ENCODE measurements around the gene GORASP1.

GORASP1 gene

GRCh38 chr3:39108200-39108710 is 828 bp upstream of the GORASP1 start:
- Histone ChIP-seq H2BK5ac (ENCODE audit: low read depth, low read length, poor library complexity, severe bottlenecking) (no peak overlapping the region), H3K27me3 (ENCODE audit: control insufficient read depth in 1 of 2, insufficient read depth in 1 of 2, low read length in 2 of 2) (no peaks in the 10 kb centered on the region), H2BK15ac (ENCODE audit: low read depth, poor library complexity, severe bottlenecking) (no peak overlapping the region), H3K18ac (ENCODE audit: low read depth in 1 of 2, low read length in 2 of 2) (no peak overlapping the region), H3K27ac (ENCODE audit: low read length, poor library complexity, severe bottlenecking) (no peak overlapping the region), H3K14ac (ENCODE audit: low read length in 2 of 2) (no peak overlapping the region), H3K4me2 (ENCODE audit: low read length, poor library complexity, severe bottlenecking) (peak overlapping the region; percentile 72), H3K9ac (ENCODE audit: low read length) (peak overlapping the region; percentile 98), H3K4ac (ENCODE audit: low read depth in 1 of 2, low read length in 2 of 2) (no peak overlapping the region), H2BK120ac (ENCODE audit: low read depth, low read length) (no peak overlapping the region), H2BK12ac (ENCODE audit: low read length in 2 of 2) (no peak overlapping the region), H3K79me1 (replicated peaks; ENCODE audit: low read length, poor library complexity, severe bottlenecking) (peaks cover 24% of the 10 kb centered on the region), H3K23ac (ENCODE audit: low read length in 2 of 2) (no peak overlapping the region), H3K9me3 (ENCODE audit: control insufficient read depth, low read length) (no peaks in the 10 kb centered on the region), H2AFZ (ENCODE audit: low read depth, low read length) (peak overlapping the region; percentile 72), H4K91ac (ENCODE audit: low read length) (no peak overlapping the region), H4K8ac (ENCODE audit: low read length) (no peak overlapping the region), H3K4me1 (ENCODE audit: control insufficient read depth, insufficient read depth, low read depth, low read length) (peaks cover 17% of the 10 kb centered on the region), H2AK5ac (ENCODE audit: low read length, severe bottlenecking) (no peak overlapping the region), H3K36me3 (ENCODE audit: control insufficient read depth in 1 of 2, insufficient read depth in 2 of 2, low read depth in 1 of 2, low read length in 2 of 2) (peaks cover 14 to 30% of the 10 kb centered on the region in 2 experiments), H3K4me3 (ENCODE audit: insufficient read depth in 1 of 2, low read depth in 1 of 2, low read length in 2 of 2) (peak overlapping the region in 1 of 2 experiments; percentile 98)
- DNase-seq = no peak
- WGBS = 39% methylated on average over 2 of the region's 2 CpGs

- peak overlapping the region in 1 of 2 experiments; percentile 91 for H3K14ac ChIP-seq (ENCODE audit: low read length in 2 of 2)
- peak overlapping the region; percentile 76 to 86 for H3K4ac ChIP-seq (ENCODE audit: low read depth in 1 of 2, low read length in 2 of 2)
- H4K8ac ChIP-seq (ENCODE audit: low read length) = peak overlapping the region; percentile 62
- no peak overlapping the region for H3K27ac ChIP-seq (ENCODE audit: low read length, poor library complexity, severe bottlenecking)
- peaks cover 33% of the 10 kb centered on the region for H3K79me1 ChIP-seq (replicated peaks; ENCODE audit: low read length, poor library complexity, severe bottlenecking)
- peak overlapping the region; percentile 81 to 85 for H3K18ac ChIP-seq (ENCODE audit: low read depth in 1 of 2, low read length in 2 of 2)
- peak overlapping the region in 1 of 2 experiments; percentile 22 for H2BK12ac ChIP-seq (ENCODE audit: low read length in 2 of 2)
- H3K9ac ChIP-seq (ENCODE audit: low read length) = peak overlapping the region; percentile 98
- peak overlapping the region; percentile 87 to 98 for H3K4me3 ChIP-seq (ENCODE audit: insufficient read depth in 1 of 2, low read depth in 1 of 2, low read length in 2 of 2)
- peaks cover 25% of the 10 kb centered on the region for H3K4me1 ChIP-seq (ENCODE audit: control insufficient read depth, insufficient read depth, low read depth, low read length)
- under 1% methylated on average over 53 of the region's 55 CpGs for WGBS
- H3K9me3 ChIP-seq (ENCODE audit: control insufficient read depth, low read length) = no peaks in the 10 kb centered on the region
- H3K27me3 ChIP-seq (ENCODE audit: control insufficient read depth in 1 of 2, insufficient read depth in 1 of 2, low read length in 2 of 2) = no peaks in the 10 kb centered on the region
- peak overlapping the region; percentile 95 for H2BK120ac ChIP-seq (ENCODE audit: low read depth, low read length)
- H3K23ac ChIP-seq (ENCODE audit: low read length in 2 of 2) = peak overlapping the region in 1 of 2 experiments; percentile 34
- H2AFZ ChIP-seq (ENCODE audit: low read depth, low read length) = peak overlapping the region; percentile 72
- H4K91ac ChIP-seq (ENCODE audit: low read length) = peak overlapping the region; percentile 70
- H2BK5ac ChIP-seq (ENCODE audit: low read depth, low read length, poor library complexity, severe bottlenecking) = peak overlapping the region; percentile 37
- peak overlapping the region; percentile 78 for H3K4me2 ChIP-seq (ENCODE audit: low read length, poor library complexity, severe bottlenecking)
- peak overlapping the region; percentile 89 for H2BK15ac ChIP-seq (ENCODE audit: low read depth, poor library complexity, severe bottlenecking)
- H3K36me3 ChIP-seq (ENCODE audit: control insufficient read depth in 1 of 2, insufficient read depth in 2 of 2, low read depth in 1 of 2, low read length in 2 of 2) = peaks cover 24 to 29% of the 10 kb centered on the region in 2 experiments
- DNase-seq = peak; percentile 71
- no peak overlapping the region for H2AK5ac ChIP-seq (ENCODE audit: low read length, severe bottlenecking)
Measured at GRCh38 chr3:39106851-39107387, 508 bp downstream of the GORASP1 start.

GRCh38 chr3:39106281-39106811 is 1.1 kb downstream of the GORASP1 start:
- H2BK5ac ChIP-seq (ENCODE audit: low read depth, low read length, poor library complexity, severe bottlenecking) = no peak overlapping the region
- no peak overlapping the region for H3K27ac ChIP-seq (ENCODE audit: low read length, poor library complexity, severe bottlenecking)
- H4K91ac ChIP-seq (ENCODE audit: low read length) = peak overlapping the region; percentile 52
- H3K79me1 ChIP-seq (replicated peaks; ENCODE audit: low read length, poor library complexity, severe bottlenecking) = peaks cover 35% of the 10 kb centered on the region
- peak overlapping the region; percentile 98 for H3K9ac ChIP-seq (ENCODE audit: low read length)
- peaks cover 24 to 27% of the 10 kb centered on the region in 2 experiments for H3K36me3 ChIP-seq (ENCODE audit: control insufficient read depth in 1 of 2, insufficient read depth in 2 of 2, low read depth in 1 of 2, low read length in 2 of 2)
- no peak overlapping the region for H2AK5ac ChIP-seq (ENCODE audit: low read length, severe bottlenecking)
- H4K8ac ChIP-seq (ENCODE audit: low read length) = no peak overlapping the region
- peak overlapping the region; percentile 45 to 85 for H3K18ac ChIP-seq (ENCODE audit: low read depth in 1 of 2, low read length in 2 of 2)
- no peak overlapping the region for H3K23ac ChIP-seq (ENCODE audit: low read length in 2 of 2)
- peak overlapping the region; percentile 87 to 98 for H3K4me3 ChIP-seq (ENCODE audit: insufficient read depth in 1 of 2, low read depth in 1 of 2, low read length in 2 of 2)
- H3K4ac ChIP-seq (ENCODE audit: low read depth in 1 of 2, low read length in 2 of 2) = peak overlapping the region in 1 of 2 experiments; percentile 76
- peak overlapping the region; percentile 72 for H2AFZ ChIP-seq (ENCODE audit: low read depth, low read length)
- no peaks in the 10 kb centered on the region for H3K27me3 ChIP-seq (ENCODE audit: control insufficient read depth in 1 of 2, insufficient read depth in 1 of 2, low read length in 2 of 2)
- H2BK120ac ChIP-seq (ENCODE audit: low read depth, low read length) = no peak overlapping the region
- 8% methylated on average over 16 of the region's 16 CpGs for WGBS
- no peaks in the 10 kb centered on the region for H3K9me3 ChIP-seq (ENCODE audit: control insufficient read depth, low read length)
- no peak overlapping the region for H2BK15ac ChIP-seq (ENCODE audit: low read depth, poor library complexity, severe bottlenecking)
- H2BK12ac ChIP-seq (ENCODE audit: low read length in 2 of 2) = no peak overlapping the region
- DNase-seq = peak; percentile 59
- H3K14ac ChIP-seq (ENCODE audit: low read length in 2 of 2) = peak overlapping the region in 1 of 2 experiments; percentile 26
- peak overlapping the region; percentile 78 for H3K4me2 ChIP-seq (ENCODE audit: low read length, poor library complexity, severe bottlenecking)
- H3K4me1 ChIP-seq (ENCODE audit: control insufficient read depth, insufficient read depth, low read depth, low read length) = peaks cover 25% of the 10 kb centered on the region

- Histone ChIP-seq H2BK12ac (ENCODE audit: low read length in 2 of 2) (no peak overlapping the region), H3K4me2 (ENCODE audit: low read length, poor library complexity, severe bottlenecking) (peak overlapping the region; percentile 78), H2BK15ac (ENCODE audit: low read depth, poor library complexity, severe bottlenecking) (no peak overlapping the region), H2BK120ac (ENCODE audit: low read depth, low read length) (no peak overlapping the region), H3K79me1 (replicated peaks; ENCODE audit: low read length, poor library complexity, severe bottlenecking) (peaks cover 38% of the 10 kb centered on the region), H3K36me3 (ENCODE audit: control insufficient read depth in 1 of 2, insufficient read depth in 2 of 2, low read depth in 1 of 2, low read length in 2 of 2) (peaks cover 24 to 25% of the 10 kb centered on the region in 2 experiments), H3K4me3 (ENCODE audit: insufficient read depth in 1 of 2, low read depth in 1 of 2, low read length in 2 of 2) (peak overlapping the region in 1 of 2 experiments; percentile 98), H3K9me3 (ENCODE audit: control insufficient read depth, low read length) (no peaks in the 10 kb centered on the region), H3K9ac (ENCODE audit: low read length) (peak overlapping the region; percentile 98), H3K18ac (ENCODE audit: low read depth in 1 of 2, low read length in 2 of 2) (no peak overlapping the region), H3K4me1 (ENCODE audit: control insufficient read depth, insufficient read depth, low read depth, low read length) (peaks cover 25% of the 10 kb centered on the region), H2AFZ (ENCODE audit: low read depth, low read length) (no peak overlapping the region), H3K27me3 (ENCODE audit: control insufficient read depth in 1 of 2, insufficient read depth in 1 of 2, low read length in 2 of 2) (no peaks in the 10 kb centered on the region), H4K91ac (ENCODE audit: low read length) (no peak overlapping the region), H3K4ac (ENCODE audit: low read depth in 1 of 2, low read length in 2 of 2) (no peak overlapping the region), H4K8ac (ENCODE audit: low read length) (no peak overlapping the region), H3K14ac (ENCODE audit: low read length in 2 of 2) (no peak overlapping the region), H2AK5ac (ENCODE audit: low read length, severe bottlenecking) (no peak overlapping the region), H3K27ac (ENCODE audit: low read length, poor library complexity, severe bottlenecking) (no peak overlapping the region), H3K23ac (ENCODE audit: low read length in 2 of 2) (no peak overlapping the region), H2BK5ac (ENCODE audit: low read depth, low read length, poor library complexity, severe bottlenecking) (no peak overlapping the region)
- 85% methylated on average over 3 of the region's 3 CpGs for WGBS
- no peak for DNase-seq
Measured at GRCh38 chr3:39105687-39106063, 1.8 kb downstream of the GORASP1 start.
